Naive thymus-derived CD4-positive, alpha-beta T cell (primary cell): Measurements from ENCODE around the gene RELL1. TPM values are rescaled to one million over a fixed set of nuclear protein-coding genes. Genes with fewer than 3 reads are reported as not detected.
A peak's percentile ranks its signal among the peaks of the same experiment; 100 is the strongest.
"Not testable (repeated sequence)": the region's sequence is repeated elsewhere in the genome, so short reads cannot be mapped to it uniquely, and the experiment has no call there.

ENCODE experiments used
- ATAC-seq: fragments of 150-1000 bp; cut with Tn5 transposase; 2 replicates; pipeline ENCODE4 v1.10.0; 2021; ENCODE audit warnings: mild to moderate bottlenecking, moderate library complexity
- CTCF ChIA-PET: fragments of 350-600 bp; sonication (Branson Sonifier 250); formaldehyde crosslinking; loops from one replicate; lab custom pipeline; 2021; ENCODE audit warnings: antibody characterized with exemption; lab: Charles Lee
- POLR2A ChIA-PET: fragments of 350-600 bp; sonication (Branson Sonifier 250); formaldehyde crosslinking; loops from one replicate; lab custom pipeline; 2021; ENCODE audit warnings: antibody characterized with exemption, inconsistent platforms; lab: Charles Lee
- DNase-seq, 9 donors: peaks; one replicate each; pipeline versions ENCODE4 v3.0.0 to v3.0.0-alpha.2; 2020 to 2022; ENCODE audit warnings: mixed read lengths in 1 of 9
- H3K27ac ChIP-seq: one replicate; pipeline ENCODE4 v1.7.0; 2013; ENCODE audit warnings: mild to moderate bottlenecking, low read depth, low read length, moderate library complexity
- H3K27me3 ChIP-seq, 2 donors: one replicate each; pipeline ENCODE4 v1.7.0; 2013; ENCODE audit warnings: low read length in 2 of 2, mild to moderate bottlenecking in 2 of 2, moderate library complexity in 2 of 2; ENCODE audit not compliant: control insufficient read depth in 2 of 2, insufficient read depth in 2 of 2
- H3K36me3 ChIP-seq, 3 experiments: 1 replicate in 2 of 3; 2 replicates in 1 of 3; pipeline ENCODE4 v1.7.0; 2013; ENCODE audit warnings: low read length in 3 of 3, mild to moderate bottlenecking in 3 of 3, moderate library complexity in 1 of 3; ENCODE audit not compliant: insufficient read depth in 3 of 3, control insufficient read depth in 2 of 3
- H3K4me1 ChIP-seq, 2 donors: one replicate each; pipeline ENCODE4 v1.7.0; 2013; ENCODE audit warnings: low read length in 2 of 2, mild to moderate bottlenecking in 2 of 2, moderate library complexity in 1 of 2; ENCODE audit not compliant: control insufficient read depth in 2 of 2, insufficient read depth in 2 of 2
- H3K4me3 ChIP-seq: 2 replicates; pipeline ENCODE4 v1.7.0; 2013; ENCODE audit warnings: mild to moderate bottlenecking, low read length
- H3K9me3 ChIP-seq, 3 experiments: 1 replicate in 2 of 3; 2 replicates in 1 of 3; pipeline ENCODE4 v1.7.0; 2013; ENCODE audit warnings: low read length in 3 of 3; ENCODE audit not compliant: control insufficient read depth in 2 of 3
- H3K27ac Mint-ChIP-seq, 9 donors: one replicate each; pipeline ENCODE4 v1.8.0; 2020 to 2022; ENCODE audit warnings: mixed read lengths in 9 of 9, mild to moderate bottlenecking in 8 of 9, moderate library complexity in 5 of 9, inconsistent platforms in 2 of 9
- H3K27me3 Mint-ChIP-seq, 5 donors: one replicate each; pipeline ENCODE4 v1.8.0; 2021 to 2022; ENCODE audit warnings: mixed read lengths in 5 of 5, mild to moderate bottlenecking in 1 of 5
- H3K36me3 Mint-ChIP-seq, 5 donors: one replicate each; pipeline ENCODE4 v1.8.0; 2020 to 2022; ENCODE audit warnings: mixed read lengths in 5 of 5, mild to moderate bottlenecking in 3 of 5, inconsistent platforms in 1 of 5
- H3K4me1 Mint-ChIP-seq, 7 donors: one replicate each; pipeline ENCODE4 v1.8.0; 2020 to 2022; ENCODE audit warnings: mixed read lengths in 7 of 7, mild to moderate bottlenecking in 3 of 7, inconsistent platforms in 1 of 7
- H3K4me3 Mint-ChIP-seq, 10 donors: one replicate each; pipeline ENCODE4 v1.8.0; 2020 to 2022; ENCODE audit warnings: mild to moderate bottlenecking in 10 of 10, mixed read lengths in 10 of 10, moderate library complexity in 6 of 10, inconsistent platforms in 2 of 10
- H3K9me3 Mint-ChIP-seq, 11 donors: one replicate each; pipeline ENCODE4 v1.8.0; 2020 to 2022; ENCODE audit warnings: mixed read lengths in 11 of 11, mild to moderate bottlenecking in 4 of 11, inconsistent platforms in 1 of 11, moderate library complexity in 1 of 11
- intact Hi-C, 2 donors: fragments of 100-400 bp; cut with micrococcal nuclease; formaldehyde crosslinking; loops; one replicate each; pipeline ENCODE4 v1.15.1; 2023
- polyA plus RNA-seq, 2 donors: library from polyadenylated mRNA; unstranded; fragments of 300-500 nt; fragmentation: Illumina TruSeq; gene quantifications; one replicate each; pipeline ENCODE4 v1.2.3, GENCODE V29; 2021
- total RNA-seq, 6 experiments: library from RNA in 5 of 6; stranded (reverse) in 5 of 6; gene quantifications; 1 replicate in 5 of 6; 2 replicates in 1 of 6; pipeline ENCODE4 v1.2.3 and lab custom pipeline; 2021 to 2026

RELL1 gene
- total and polyA plus RNA-seq, 7 experiments from 2014 or later, result 4.8 to 35.2 (median 27.1) TPM

DNA sequence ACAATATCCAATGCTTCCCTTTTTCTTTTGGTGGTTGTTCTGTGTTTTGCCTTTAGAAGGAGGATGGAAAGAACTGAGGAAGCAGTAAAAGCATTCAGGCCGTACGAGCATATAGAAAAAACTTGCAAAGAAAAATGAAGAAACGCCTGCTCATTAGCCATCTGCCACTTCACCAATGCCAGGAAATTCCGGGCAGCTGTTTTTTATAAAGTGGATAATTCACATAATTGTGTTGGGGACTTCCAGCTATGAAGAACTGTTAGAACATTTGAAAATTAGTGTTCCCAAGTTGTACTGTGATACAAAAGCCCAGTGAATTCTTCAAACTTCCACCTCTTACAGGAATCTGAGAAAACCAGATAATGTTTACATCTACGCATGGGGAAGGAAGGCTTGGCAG is 11.7 kb downstream of the RELL1 start:
- no peak for ATAC-seq
- no peaks in the 10 kb centered on the region for H3K9me3 ChIP-seq
- ChIA-PET CTCF (no interaction called here), POLR2A (no interaction called here)
- H3K27ac ChIP-seq, result no peak overlapping the region
- no peak overlapping the region for H3K4me3 ChIP-seq
- Mint-ChIP-seq H3K36me3 (peaks cover 0 to 53% (median 22%) of the 10 kb centered on the region in 5 donors), H3K9me3 (no peaks in the 10 kb centered on the region), H3K4me1 (peaks cover 50 to 84% (median 79%) of the 10 kb centered on the region in 7 donors), H3K27ac (peak overlapping the region in 1 of 9 donors; percentile 5), H3K4me3 (peak overlapping the region in 1 of 10 donors; percentile 74), H3K27me3 (no peaks in the 10 kb centered on the region)
- intact Hi-C loops, result no loop called here
- peaks cover 14 to 21% of the 10 kb centered on the region in 2 donors for H3K4me1 ChIP-seq
- H3K36me3 ChIP-seq, result no peaks in the 10 kb centered on the region
- no peak for DNase-seq
- no peaks in the 10 kb centered on the region for H3K27me3 ChIP-seq

DNA sequence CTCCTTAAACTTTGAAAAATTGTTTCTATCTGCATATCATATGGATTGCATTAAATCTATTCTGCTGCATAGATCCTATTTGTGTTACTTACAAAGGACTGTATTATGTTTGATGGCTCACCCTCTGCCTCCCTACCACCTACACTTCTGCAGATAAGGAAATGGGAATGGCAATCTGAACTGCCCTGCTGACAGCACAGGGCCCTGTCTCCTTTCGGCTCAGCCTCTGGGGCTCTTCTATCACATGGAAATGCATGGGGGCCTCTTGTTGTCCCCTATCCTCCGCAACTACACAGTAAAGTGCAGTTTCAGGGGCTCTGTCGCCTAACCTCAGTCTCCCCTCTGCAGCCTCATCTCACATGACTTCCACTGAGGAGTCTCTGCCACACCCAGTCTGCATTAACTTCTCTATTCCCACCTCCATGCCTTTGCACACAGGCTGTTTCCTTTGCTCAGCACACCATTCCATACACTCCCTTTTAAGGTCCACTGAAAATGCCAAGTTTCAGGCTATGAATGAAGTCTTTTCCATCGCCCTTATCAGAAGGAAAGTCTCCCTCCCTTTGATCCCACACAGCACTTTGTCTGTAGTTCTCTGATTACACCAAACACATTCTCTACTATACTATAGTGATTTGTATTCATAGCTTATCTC is 12.5 kb downstream of the RELL1 start:
- H3K4me3 ChIP-seq, result no peak overlapping the region
- Mint-ChIP-seq H3K27me3 (no peaks in the 10 kb centered on the region), H3K4me1 (peaks cover 50 to 82% (median 76%) of the 10 kb centered on the region in 7 donors), H3K36me3 (peaks cover 0 to 52% (median 21%) of the 10 kb centered on the region in 5 donors), H3K27ac (peak overlapping the region in 1 of 9 donors; percentile 6), H3K4me3 (peak overlapping the region in 1 of 10 donors; percentile 27), H3K9me3 (no peaks in the 10 kb centered on the region)
- H3K36me3 ChIP-seq, result no peaks in the 10 kb centered on the region
- peaks cover 14 to 21% of the 10 kb centered on the region in 2 donors for H3K4me1 ChIP-seq
- ATAC-seq, result no peak
- H3K9me3 ChIP-seq, result no peaks in the 10 kb centered on the region
- POLR2A ChIA-PET, result no interaction called here
- no peak for DNase-seq
- no peaks in the 10 kb centered on the region for H3K27me3 ChIP-seq
- intact Hi-C loops, result no loop called here
- CTCF ChIA-PET, result no interaction called here
- no peak overlapping the region for H3K27ac ChIP-seq

DNA sequence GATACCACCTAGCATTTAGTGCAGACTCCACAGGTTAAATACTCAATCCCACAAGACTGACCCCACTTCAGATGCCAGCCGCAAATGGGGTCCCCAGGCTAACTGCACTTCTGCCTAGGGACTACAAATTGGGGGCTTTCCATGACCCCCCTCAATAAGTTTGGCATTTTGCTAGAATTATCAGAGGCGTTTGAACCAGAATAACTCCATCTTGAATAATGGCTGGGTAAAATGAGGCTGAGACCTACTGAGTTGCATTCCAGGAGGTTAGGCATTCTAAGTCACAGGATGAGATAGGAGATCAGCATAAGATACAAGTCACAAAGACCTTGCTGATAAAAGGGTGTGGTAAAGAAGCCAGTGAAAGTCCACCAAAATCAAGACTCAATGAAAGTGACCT is 15.1 kb downstream of the RELL1 start:
- POLR2A ChIA-PET, result no interaction called here

DNA sequence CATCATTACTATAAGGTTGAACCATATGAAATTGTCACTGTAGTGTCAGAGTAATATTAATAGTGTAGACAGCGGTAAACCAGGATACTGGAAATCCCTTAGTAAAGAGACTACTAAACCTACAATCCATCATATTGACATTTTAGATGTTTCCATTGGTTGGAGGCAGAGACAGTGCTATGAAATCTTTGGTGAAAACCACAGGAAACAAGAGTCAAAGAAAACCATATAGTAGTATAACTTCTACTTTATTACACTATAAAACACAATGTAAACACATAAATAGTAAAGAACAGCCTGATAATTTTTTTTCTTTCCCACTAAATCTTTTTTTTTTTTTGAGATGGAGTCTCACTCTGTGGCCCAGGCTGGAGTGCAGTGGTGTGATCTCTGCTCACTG is 15.9 kb downstream of the RELL1 start:
- H3K27ac Mint-ChIP-seq, result no peak overlapping the region
- peak overlapping the region in 1 of 10 donors; percentile 20 for H3K4me3 Mint-ChIP-seq
- intact Hi-C loops, result no loop called here
- no peaks in the 10 kb centered on the region for H3K27me3 Mint-ChIP-seq
- H3K9me3 Mint-ChIP-seq, result no peaks in the 10 kb centered on the region
- ATAC-seq, result no peak
- no peaks in the 10 kb centered on the region for H3K9me3 ChIP-seq
- peaks cover 47 to 76% (median 70%) of the 10 kb centered on the region in 7 donors for H3K4me1 Mint-ChIP-seq
- H3K27me3 ChIP-seq, result no peaks in the 10 kb centered on the region
- H3K36me3 ChIP-seq, result no peaks in the 10 kb centered on the region
- POLR2A ChIA-PET, result no interaction called here
- CTCF ChIA-PET, result no interaction called here
- H3K4me3 ChIP-seq, result no peak overlapping the region
- peaks cover 21 to 24% of the 10 kb centered on the region in 2 donors for H3K4me1 ChIP-seq
- no peak for DNase-seq
- H3K36me3 Mint-ChIP-seq, result peaks cover 0 to 40% (median 7%) of the 10 kb centered on the region in 5 donors
- H3K27ac ChIP-seq, result no peak overlapping the region

More for the DNA sequence above, 15.1 kb downstream of the RELL1 start:
- Mint-ChIP-seq H3K27me3 (no peaks in the 10 kb centered on the region), H3K36me3 (peaks cover 0 to 42% (median 9%) of the 10 kb centered on the region in 5 donors), H3K27ac (no peak overlapping the region), H3K4me1 (peaks cover 47 to 76% (median 70%) of the 10 kb centered on the region in 7 donors), H3K9me3 (no peaks in the 10 kb centered on the region), H3K4me3 (no peak overlapping the region)
- CTCF ChIA-PET, result no interaction called here
- Histone ChIP-seq H3K27me3 (no peaks in the 10 kb centered on the region), H3K9me3 (no peaks in the 10 kb centered on the region), H3K4me1 (peaks cover 27 to 29% of the 10 kb centered on the region in 2 donors), H3K27ac (no peak overlapping the region), H3K36me3 (no peaks in the 10 kb centered on the region), H3K4me3 (no peak overlapping the region)
- intact Hi-C loops, result no loop called here
- ATAC-seq, result no peak
- DNase-seq, result no peak

DNA sequence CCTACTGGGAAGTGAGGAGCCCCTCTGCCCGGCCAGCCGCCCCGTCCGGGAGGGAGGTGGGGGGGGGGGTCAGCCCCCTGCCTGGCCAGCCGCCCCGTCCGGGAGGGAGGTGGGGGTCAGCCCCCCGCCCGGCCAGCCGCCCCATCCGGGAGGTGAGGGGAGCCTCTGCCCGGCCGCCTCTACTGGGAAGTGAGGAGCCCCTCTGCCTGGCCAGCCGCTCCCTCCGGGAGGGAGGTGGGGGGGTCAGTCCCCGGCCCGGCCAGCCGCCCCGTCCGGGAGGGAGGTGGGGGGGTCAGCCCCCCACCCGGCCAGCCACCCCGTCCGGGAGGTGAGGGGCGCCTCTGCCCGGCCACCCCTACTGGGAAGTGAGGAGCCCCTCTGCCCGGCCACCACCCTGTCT is 17.1 kb downstream of the RELL1 start:
- H3K27ac ChIP-seq, H3K9me3 ChIP-seq, intact Hi-C loops, DNase-seq, H3K27me3 ChIP-seq, CTCF ChIA-PET, H3K4me3 ChIP-seq, POLR2A ChIA-PET, ATAC-seq, H3K9me3 Mint-ChIP-seq, H3K27me3 Mint-ChIP-seq, H3K4me3 Mint-ChIP-seq, H3K27ac Mint-ChIP-seq, H3K36me3 ChIP-seq: not testable (repeated sequence)
- H3K4me1 ChIP-seq, result peaks cover 17 to 22% of the 10 kb centered on the region in 2 donors
- peaks cover 0 to 34% (median 0%) of the 10 kb centered on the region in 5 donors for H3K36me3 Mint-ChIP-seq
- H3K4me1 Mint-ChIP-seq, result peaks cover 42 to 76% (median 67%) of the 10 kb centered on the region in 7 donors

DNA sequence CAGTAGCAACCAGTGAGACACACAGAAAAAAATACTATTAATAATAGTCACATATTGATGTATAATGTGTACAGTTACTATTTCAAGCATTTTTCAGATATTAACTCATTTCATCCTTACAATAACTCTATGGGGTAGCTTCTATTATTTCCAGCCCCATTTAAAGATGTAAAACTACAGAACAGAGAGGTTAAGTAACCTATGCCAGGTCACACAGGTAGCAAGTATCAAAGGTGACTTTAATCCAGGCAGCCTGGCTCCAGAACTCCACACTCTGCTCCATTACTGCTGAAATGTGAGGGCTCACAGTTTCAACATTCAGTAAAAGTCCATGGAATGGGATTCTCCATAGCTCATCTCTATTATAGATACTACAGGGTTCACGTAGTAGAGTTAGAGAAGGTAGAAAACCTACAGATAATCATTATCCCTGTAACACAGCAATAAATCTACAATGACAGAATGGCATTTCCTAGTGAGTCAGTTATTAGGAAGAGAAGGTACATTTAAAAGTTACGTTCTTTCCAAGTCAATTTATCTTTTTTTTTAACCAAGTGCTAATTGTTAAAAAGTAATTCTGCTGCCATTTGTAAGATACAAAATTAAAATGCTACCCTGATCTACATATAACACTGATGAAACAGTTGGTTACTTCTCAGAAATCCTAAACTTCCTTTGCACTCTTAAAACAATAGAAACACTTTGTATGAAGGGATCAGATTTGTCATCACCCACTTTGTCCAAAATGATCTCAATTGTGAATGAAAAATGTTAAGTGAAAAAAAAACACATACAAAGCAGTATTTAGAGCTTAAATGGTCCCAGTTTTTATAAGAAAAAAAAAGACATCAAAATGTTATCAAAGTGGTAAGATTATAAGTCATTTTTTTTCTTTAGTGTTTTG is 18.7 kb downstream of the RELL1 start:
- H3K4me1 ChIP-seq, result peaks cover 17 to 22% of the 10 kb centered on the region in 2 donors
- Mint-ChIP-seq H3K36me3 (peaks cover 0 to 23% (median 3%) of the 10 kb centered on the region in 5 donors), H3K4me1 (peaks cover 32 to 72% (median 71%) of the 10 kb centered on the region in 7 donors), H3K9me3 (no peaks in the 10 kb centered on the region), H3K27ac (peak overlapping the region in 4 of 9 donors; percentile 4 to 35 (median 22)), H3K4me3 (peak overlapping the region in 5 of 10 donors; percentile 17 to 49 (median 37)), H3K27me3 (no peaks in the 10 kb centered on the region)
- ChIA-PET CTCF (interaction anchor here (0.8 to 1.1 kb wide), 2 partner anchors 66 to 953 kb away, joined by 3 to 6 read pairs; no protein-coding TSS in a partner anchor), POLR2A (interaction anchor here (0.8 kb wide), 1 partner anchor 13 kb away, joined by 3 read pairs; no protein-coding TSS in a partner anchor)
- intact Hi-C loops, result loop anchor here in 1 of 2 donors (2.0 kb wide), 1 partner anchor 17 kb away; no protein-coding TSS in a partner anchor
- no peak overlapping the region for H3K4me3 ChIP-seq
- peaks cover 0 to 4% (median 0%) of the 10 kb centered on the region in 3 experiments for H3K36me3 ChIP-seq
- H3K27me3 ChIP-seq, result no peaks in the 10 kb centered on the region
- H3K9me3 ChIP-seq, result no peaks in the 10 kb centered on the region
- no peak for ATAC-seq
- no peak overlapping the region for H3K27ac ChIP-seq
- DNase-seq, result no peak
